Neural cell (in vitro differentiated cells): ENCODE measurements around the gene ZNF329. TPM values are rescaled to one million over a fixed set of nuclear protein-coding genes. Genes with fewer than 3 reads are reported as not detected.

ENCODE experiments used
- H2AFZ ChIP-seq: fragments of 200-600, 300-800 bp; sonication (generic), shearing (Covaris generic); 2 replicates; pipeline ENCODE4 v1.6.0; 2014; ENCODE audit warnings: low read depth, mild to moderate bottlenecking, antibody characterized with exemption, low read length, moderate library complexity
- H3F3A ChIP-seq: fragments of 200-600 bp; shearing (Covaris generic); 2 replicates; pipeline ENCODE4 v1.6.1; 2016; ENCODE audit warnings: mild to moderate bottlenecking, moderate library complexity, mixed read lengths, antibody characterized with exemption, low read length; ENCODE audit not compliant: insufficient read depth, poor library complexity, severe bottlenecking
- H3K27ac ChIP-seq: fragments of 200-600, 300-800 bp; sonication (generic), shearing (Covaris generic); 2 replicates; pipeline ENCODE4 v1.5.1; 2014; ENCODE audit warnings: mild to moderate bottlenecking, low read length, moderate library complexity
- H3K27me3 ChIP-seq: fragments of 300-800, 200-600 bp; sonication (generic), shearing (Covaris generic); 2 replicates; pipeline ENCODE4 v1.6.0; 2014; ENCODE audit warnings: mild to moderate bottlenecking, low read depth, low read length, moderate library complexity; ENCODE audit not compliant: insufficient read depth
- H3K36me3 ChIP-seq: fragments of 300-800, 200-600 bp; sonication (generic), shearing (Covaris generic); 2 replicates; pipeline ENCODE4 v1.5.1; 2014; ENCODE audit warnings: mild to moderate bottlenecking, antibody characterized with exemption, low read length, moderate library complexity; ENCODE audit not compliant: insufficient read depth
- H3K4me2 ChIP-seq: fragments of 300-800, 200-600 bp; sonication (generic), shearing (Covaris generic); 2 replicates; pipeline ENCODE4 v1.6.0; 2014; ENCODE audit warnings: mild to moderate bottlenecking, low read length
- H3K4me3 ChIP-seq: fragments of 300-800, 200-600 bp; sonication (generic), shearing (Covaris generic); 2 replicates; pipeline ENCODE4 v1.5.1; 2014; ENCODE audit warnings: mild to moderate bottlenecking, low read length, moderate library complexity
- H3K79me2 ChIP-seq: fragments of 200-600 bp; shearing (Covaris generic); replicated peaks from 2 replicates; pipeline ENCODE4 v1.6.0; 2014; ENCODE audit warnings: mild to moderate bottlenecking, low read length, moderate library complexity; ENCODE audit not compliant: insufficient read depth
- H3K9ac ChIP-seq: fragments of 300-800, 200-600 bp; sonication (generic), shearing (Covaris generic); 2 replicates; pipeline ENCODE4 v1.6.1; 2016; ENCODE audit warnings: mild to moderate bottlenecking, low read length, mixed read lengths
- H3K9me2 ChIP-seq: fragments of 200-600 bp; shearing (Covaris generic); 2 replicates; pipeline ENCODE4 v1.6.1; 2016; ENCODE audit warnings: mild to moderate bottlenecking, low read length, mixed read lengths; ENCODE audit not compliant: insufficient read depth
- H3K9me3 ChIP-seq: fragments of 200-600, 300-800 bp; sonication (generic), shearing (Covaris generic); 2 replicates; pipeline ENCODE4 v1.6.1; 2016; ENCODE audit warnings: mild to moderate bottlenecking, mixed run types, low read length, moderate library complexity, mixed read lengths
- H4K20me1 ChIP-seq: fragments of 200-600 bp; shearing (Covaris generic); 2 replicates; pipeline ENCODE4 v1.6.1; 2016; ENCODE audit warnings: mild to moderate bottlenecking, mixed run types; ENCODE audit not compliant: insufficient read depth
- EP300 ChIP-seq: fragments of 450-650 bp; conservative IDR thresholded peaks from 2 replicates; pipeline ENCODE4 v1.6.1; 2014; ENCODE audit warnings: antibody characterized with exemption, mild to moderate bottlenecking, moderate library complexity; ENCODE audit not compliant: poor library complexity, severe bottlenecking
- EZH2 ChIP-seq: fragments of 200-600, 300-800 bp; shearing (Covaris generic), sonication (generic); IDR thresholded peaks from 2 replicates; pipeline ENCODE4 v1.6.1; 2014; ENCODE audit warnings: antibody characterized with exemption, low read length, borderline replicate concordance, mild to moderate bottlenecking; ENCODE audit not compliant: insufficient read depth, poor library complexity, severe bottlenecking
- MXI1 ChIP-seq: fragments of 450-650 bp; conservative IDR thresholded peaks from 2 replicates; pipeline ENCODE4 v1.6.1; 2014; ENCODE audit warnings: antibody characterized with exemption, mild to moderate bottlenecking; ENCODE audit not compliant: poor library complexity, severe bottlenecking
- POLR2AphosphoS5 ChIP-seq: IDR thresholded peaks from 2 replicates; pipeline ENCODE4 v1.6.1; 2012
- RAD21 ChIP-seq: fragments of 450-650 bp; conservative IDR thresholded peaks from 2 replicates; pipeline ENCODE4 v1.6.1; 2014; ENCODE audit warnings: antibody characterized with exemption, mild to moderate bottlenecking, moderate library complexity
- REST ChIP-seq: IDR thresholded peaks from 2 replicates; pipeline ENCODE4 v1.6.1; 2012; ENCODE audit warnings: borderline replicate concordance
- SMC3 ChIP-seq: fragments of 450-650 bp; conservative IDR thresholded peaks from 2 replicates; pipeline ENCODE4 v1.6.1; 2014; ENCODE audit warnings: antibody characterized with exemption, mild to moderate bottlenecking, moderate library complexity; ENCODE audit not compliant: poor library complexity
- TAF1 ChIP-seq: IDR thresholded peaks from 2 replicates; pipeline ENCODE4 v1.6.1; 2012; ENCODE audit warnings: low read depth
- polyA plus RNA-seq: library from polyadenylated mRNA; depleted of rRNA; stranded (reverse); fragments of >200 nt; gene quantifications from 2 replicates; pipeline ENCODE4 v1.2.3, GENCODE V29; 2014
- TF ChIP-seq, protein P1 (sequence below): fragments of 450-650 bp; IDR thresholded peaks from 2 replicates; pipeline ENCODE4 v1.5.1; 2014; ENCODE audit warnings: antibody characterized with exemption, mild to moderate bottlenecking, moderate library complexity; ENCODE audit not compliant: poor library complexity, severe bottlenecking

ZNF329 gene
- polyA plus RNA-seq, 1 donor from 2014 or later = 20.6 TPM

GRCh38 chr19:58093071-58093470 is 57.5 kb downstream of the ZNF329 start:
- peaks cover 29% of the 10 kb centered on the region for H3K36me3 ChIP-seq

DNA sequence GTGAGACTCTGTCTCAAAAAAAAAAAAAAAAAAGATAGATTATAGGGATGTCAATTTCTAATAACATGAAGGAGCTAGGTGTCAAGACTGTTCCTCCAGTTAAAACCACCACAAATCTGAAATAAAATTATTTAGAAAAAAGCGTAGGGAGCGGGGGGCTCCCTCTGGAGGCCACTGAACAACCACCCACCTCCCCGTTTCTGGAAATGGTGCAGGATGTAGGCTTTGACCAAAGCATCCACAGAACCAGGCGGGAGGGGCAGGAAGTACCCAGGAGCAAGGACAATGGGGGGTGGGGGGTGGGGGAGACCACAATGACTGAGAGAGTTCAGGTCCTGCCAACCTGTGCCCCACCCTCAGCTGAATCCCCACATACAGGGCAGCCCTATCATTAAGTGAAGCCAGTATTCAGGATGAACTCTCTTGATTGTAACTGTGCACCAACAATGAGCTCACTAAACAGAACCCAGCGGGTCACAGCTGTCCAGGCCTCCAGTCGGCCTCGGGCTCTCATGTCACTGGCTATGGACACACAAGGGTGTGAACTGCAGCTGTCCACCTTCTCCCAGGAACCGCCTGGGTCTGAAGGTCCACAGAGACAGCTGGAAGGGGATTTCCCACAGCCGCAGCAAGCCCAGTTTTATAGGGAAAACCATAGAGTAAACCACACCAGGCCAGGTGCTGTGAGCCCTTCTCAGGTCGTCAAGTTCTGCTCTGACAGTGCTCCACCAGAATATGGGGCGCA is 59.2 kb downstream of the ZNF329 start:
- H4K20me1 ChIP-seq = no peaks in the 10 kb centered on the region
- no peak overlapping the region for H3K27ac ChIP-seq
- H3K9ac ChIP-seq = no peak overlapping the region
- no peak overlapping the region for H2AFZ ChIP-seq
- peaks cover 34% of the 10 kb centered on the region for H3K36me3 ChIP-seq
- H3K4me3 ChIP-seq = no peak overlapping the region
- no peaks in the 10 kb centered on the region for H3F3A ChIP-seq
- no peak overlapping the region for H3K4me2 ChIP-seq
- peaks cover 41% of the 10 kb centered on the region for H3K9me3 ChIP-seq
- H3K9me2 ChIP-seq = no peaks in the 10 kb centered on the region
- H3K79me2 ChIP-seq = peaks cover 13% of the 10 kb centered on the region
- no peaks in the 10 kb centered on the region for H3K27me3 ChIP-seq
- TF ChIP-seq EZH2 = no peak
- TF ChIP-seq, protein P1, sequence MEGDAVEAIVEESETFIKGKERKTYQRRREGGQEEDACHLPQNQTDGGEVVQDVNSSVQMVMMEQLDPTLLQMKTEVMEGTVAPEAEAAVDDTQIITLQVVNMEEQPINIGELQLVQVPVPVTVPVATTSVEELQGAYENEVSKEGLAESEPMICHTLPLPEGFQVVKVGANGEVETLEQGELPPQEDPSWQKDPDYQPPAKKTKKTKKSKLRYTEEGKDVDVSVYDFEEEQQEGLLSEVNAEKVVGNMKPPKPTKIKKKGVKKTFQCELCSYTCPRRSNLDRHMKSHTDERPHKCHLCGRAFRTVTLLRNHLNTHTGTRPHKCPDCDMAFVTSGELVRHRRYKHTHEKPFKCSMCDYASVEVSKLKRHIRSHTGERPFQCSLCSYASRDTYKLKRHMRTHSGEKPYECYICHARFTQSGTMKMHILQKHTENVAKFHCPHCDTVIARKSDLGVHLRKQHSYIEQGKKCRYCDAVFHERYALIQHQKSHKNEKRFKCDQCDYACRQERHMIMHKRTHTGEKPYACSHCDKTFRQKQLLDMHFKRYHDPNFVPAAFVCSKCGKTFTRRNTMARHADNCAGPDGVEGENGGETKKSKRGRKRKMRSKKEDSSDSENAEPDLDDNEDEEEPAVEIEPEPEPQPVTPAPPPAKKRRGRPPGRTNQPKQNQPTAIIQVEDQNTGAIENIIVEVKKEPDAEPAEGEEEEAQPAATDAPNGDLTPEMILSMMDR = no peak
- TF ChIP-seq EP300 = no peak
- TF ChIP-seq REST = no peak
- TF ChIP-seq SMC3 = no peak
- no peak for TF ChIP-seq RAD21

More at GRCh38 chr19:58093071-58093470, 57.5 kb downstream of the ZNF329 start:
- Histone ChIP-seq H3K79me2 (peaks cover 28% of the 10 kb centered on the region), H4K20me1 (no peaks in the 10 kb centered on the region), H3K9ac (no peak overlapping the region), H3K9me3 (peaks cover 47% of the 10 kb centered on the region), H3F3A (no peaks in the 10 kb centered on the region), H2AFZ (no peak overlapping the region), H3K9me2 (no peaks in the 10 kb centered on the region), H3K4me3 (no peak overlapping the region), H3K27me3 (no peaks in the 10 kb centered on the region), H3K27ac (no peak overlapping the region), H3K4me2 (no peak overlapping the region)
- TF ChIP-seq SMC3 (no peak), EZH2 (no peak), RAD21 (no peak), EP300 (no peak), TAF1 (no peak), REST (no peak), POLR2AphosphoS5 (no peak), MXI1 (no peak)
- TF ChIP-seq, protein P1 = no peak
